Endometrium (tissue), 2 donors: Measurements from ENCODE around the gene RBM44.

Experiments used
- FAIRE-seq: peaks from 2 replicates; lab custom pipeline; 2012; peaks lifted over from hg19 to GRCh38; lab: Jason Lieb, UNC
- donor health status: control.
- donor health status: control.

The RBM44 gene

GRCh38 chr2:237872178-237872887 lies 73.8 kb downstream of the RBM44 start:
- FAIRE-seq = no peak

- FAIRE-seq = peak; percentile 88
These were observed 74.8 kb downstream of the RBM44 start for GRCh38 chr2:237873421-237873831.

GRCh38 chr2:237873897-237874551 lies 75.4 kb downstream of the RBM44 start:
- no peak for FAIRE-seq

GRCh38 chr2:237874585-237875161 lies 76.1 kb downstream of the RBM44 start:
- FAIRE-seq = no peak

- no peak for FAIRE-seq
These were observed 76.9 kb downstream of the RBM44 start for GRCh38 chr2:237875256-237876060.

- no peak for FAIRE-seq
These were observed 77.5 kb downstream of the RBM44 start for GRCh38 chr2:237876061-237876526.

- FAIRE-seq = no peak
These were observed 78.0 kb downstream of the RBM44 start for GRCh38 chr2:237876532-237876931.

- FAIRE-seq = no peak
These were observed 78.4 kb downstream of the RBM44 start for GRCh38 chr2:237876951-237877491.

GRCh38 chr2:237877576-237878307 lies 79.2 kb downstream of the RBM44 start:
- no peak for FAIRE-seq

- FAIRE-seq = no peak
These were observed 79.9 kb downstream of the RBM44 start for GRCh38 chr2:237878321-237879057.

- no peak for FAIRE-seq
These were observed 80.5 kb downstream of the RBM44 start for GRCh38 chr2:237879058-237879430.

GRCh38 chr2:237879991-237880560 lies 81.5 kb downstream of the RBM44 start:
- no peak for FAIRE-seq

- FAIRE-seq = no peak
These were observed 84.2 kb downstream of the RBM44 start for GRCh38 chr2:237882510-237883481.

GRCh38 chr2:237883951-237884446 lies 85.4 kb downstream of the RBM44 start:
- FAIRE-seq = no peak

- no peak for FAIRE-seq
These were observed 86.1 kb downstream of the RBM44 start for GRCh38 chr2:237884681-237885080.

GRCh38 chr2:237885111-237885930 lies 86.7 kb downstream of the RBM44 start:
- FAIRE-seq = no peak

- FAIRE-seq = no peak
These were observed 87.5 kb downstream of the RBM44 start for GRCh38 chr2:237885931-237886684.
